Memory B cell (primary cell): ENCODE results near the gene NUS1.
"Not testable (repeated sequence)": the region's sequence is repeated elsewhere in the genome, so short reads cannot be mapped to it uniquely, and the experiment has no call there.

Experiments
- ATAC-seq: fragments of 150-1000 bp; cut with Tn5 transposase; 2 replicates; pipeline ENCODE4 v1.10.0; 2021; ENCODE audit warnings: low read depth, mild to moderate bottlenecking, moderate library complexity
- DNase-seq, 2 donors: peaks; one replicate each; pipeline ENCODE4 v3.0.0; 2022; ENCODE audit warnings: low spot score in 2 of 2
- H3K27ac Mint-ChIP-seq: one replicate; pipeline ENCODE4 v1.8.0; 2022; ENCODE audit warnings: mild to moderate bottlenecking, moderate library complexity, mixed read lengths
- H3K27me3 Mint-ChIP-seq: one replicate; pipeline ENCODE4 v1.8.0; 2022; ENCODE audit warnings: mixed read lengths
- H3K36me3 Mint-ChIP-seq: one replicate; pipeline ENCODE4 v1.8.0; 2022; ENCODE audit warnings: mild to moderate bottlenecking, mixed read lengths
- H3K4me1 Mint-ChIP-seq: one replicate; pipeline ENCODE4 v1.8.0; 2022; ENCODE audit warnings: mixed read lengths
- H3K4me3 Mint-ChIP-seq: one replicate; pipeline ENCODE4 v1.8.0; 2022; ENCODE audit warnings: mild to moderate bottlenecking, moderate library complexity, mixed read lengths
- H3K9me3 Mint-ChIP-seq: one replicate; pipeline ENCODE4 v1.8.0; 2022; ENCODE audit warnings: mixed read lengths

NUS1 gene

DNA sequence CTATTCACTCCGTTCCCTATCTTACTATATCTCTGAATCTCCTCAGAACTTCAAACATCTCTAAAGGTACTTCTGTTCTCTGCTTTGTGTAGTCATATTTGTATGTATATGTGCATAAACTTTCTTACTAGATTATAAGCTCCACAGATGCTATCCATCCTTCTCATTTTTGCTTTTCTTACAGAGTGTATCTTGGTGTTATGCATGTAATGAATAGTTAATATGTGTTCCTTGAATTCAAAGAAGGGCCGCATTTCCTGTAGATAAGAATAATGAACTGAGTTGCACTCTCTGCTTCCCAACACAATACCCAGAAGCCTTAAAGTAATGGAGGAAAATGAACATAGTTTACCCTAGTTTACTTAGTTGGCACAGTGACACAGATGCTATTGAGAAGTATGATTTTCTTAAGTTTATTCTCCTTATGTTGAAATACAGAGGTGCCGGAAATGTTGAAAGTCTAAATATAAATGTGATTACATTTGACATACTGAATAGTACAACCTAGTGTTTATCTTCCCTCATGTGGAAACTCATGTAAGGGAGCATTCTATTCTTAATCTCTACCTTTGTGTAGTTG is 6.0 kb downstream of the NUS1 start:
- Mint-ChIP-seq H3K27me3 (no peaks in the 10 kb centered on the region), H3K36me3 (peaks cover 2% of the 10 kb centered on the region), H3K9me3 (no peaks in the 10 kb centered on the region), H3K4me3 (no peak overlapping the region), H3K27ac (no peak overlapping the region), H3K4me1 (peaks cover 45% of the 10 kb centered on the region)
- ATAC-seq (no peak), DNase-seq (no peak)

DNA sequence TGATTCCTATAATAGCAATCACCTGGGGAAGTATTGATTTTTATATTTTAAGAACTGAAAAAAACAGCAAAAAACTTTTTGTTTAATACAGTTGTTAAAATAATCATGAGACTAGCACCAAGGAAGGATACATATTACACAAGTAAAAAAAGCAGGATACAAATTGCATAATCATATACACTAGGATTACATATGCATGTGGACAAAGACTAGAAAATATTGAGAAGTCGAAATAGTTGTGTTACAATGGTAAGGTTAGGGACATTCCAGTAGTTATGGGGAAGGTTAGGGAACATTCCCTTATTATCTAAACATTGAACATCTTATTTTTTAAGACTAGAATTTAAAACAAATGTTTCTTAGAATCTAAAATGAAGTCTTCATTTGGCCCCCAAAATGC is 9.5 kb downstream of the NUS1 start:
- no peak for DNase-seq
- H3K9me3 Mint-ChIP-seq, result no peaks in the 10 kb centered on the region
- peaks cover 6% of the 10 kb centered on the region for H3K36me3 Mint-ChIP-seq
- no peaks in the 10 kb centered on the region for H3K27me3 Mint-ChIP-seq
- H3K4me1 Mint-ChIP-seq, result peaks cover 37% of the 10 kb centered on the region
- ATAC-seq, result no peak
- H3K27ac Mint-ChIP-seq, result peak overlapping the region; percentile 46
- no peak overlapping the region for H3K4me3 Mint-ChIP-seq

DNA sequence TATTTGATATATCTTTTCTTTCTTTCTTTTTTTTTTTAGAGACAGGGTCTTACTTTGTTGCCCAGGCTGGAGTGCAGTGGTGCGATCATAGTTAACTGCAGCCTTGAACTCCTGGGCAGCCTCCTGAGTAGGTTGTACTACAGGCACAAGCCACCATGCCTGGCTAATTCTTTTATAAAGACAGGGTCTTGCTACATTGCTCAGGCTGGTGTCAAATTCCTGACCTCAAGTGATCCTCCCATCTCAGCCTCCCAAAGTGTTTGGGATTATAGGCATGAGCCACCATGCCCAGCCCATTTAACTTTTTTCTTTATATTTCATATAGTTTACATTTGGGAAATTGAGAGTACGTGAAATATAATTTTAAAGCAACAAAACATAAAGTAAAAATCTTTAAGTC is 10.1 kb downstream of the NUS1 start:
- Mint-ChIP-seq H3K9me3 (no peaks in the 10 kb centered on the region), H3K4me3 (no peak overlapping the region), H3K27me3 (no peaks in the 10 kb centered on the region), H3K4me1 (peaks cover 34% of the 10 kb centered on the region), H3K27ac (no peak overlapping the region), H3K36me3 (peaks cover 6% of the 10 kb centered on the region)
- DNase-seq (no peak), ATAC-seq (no peak)

DNA sequence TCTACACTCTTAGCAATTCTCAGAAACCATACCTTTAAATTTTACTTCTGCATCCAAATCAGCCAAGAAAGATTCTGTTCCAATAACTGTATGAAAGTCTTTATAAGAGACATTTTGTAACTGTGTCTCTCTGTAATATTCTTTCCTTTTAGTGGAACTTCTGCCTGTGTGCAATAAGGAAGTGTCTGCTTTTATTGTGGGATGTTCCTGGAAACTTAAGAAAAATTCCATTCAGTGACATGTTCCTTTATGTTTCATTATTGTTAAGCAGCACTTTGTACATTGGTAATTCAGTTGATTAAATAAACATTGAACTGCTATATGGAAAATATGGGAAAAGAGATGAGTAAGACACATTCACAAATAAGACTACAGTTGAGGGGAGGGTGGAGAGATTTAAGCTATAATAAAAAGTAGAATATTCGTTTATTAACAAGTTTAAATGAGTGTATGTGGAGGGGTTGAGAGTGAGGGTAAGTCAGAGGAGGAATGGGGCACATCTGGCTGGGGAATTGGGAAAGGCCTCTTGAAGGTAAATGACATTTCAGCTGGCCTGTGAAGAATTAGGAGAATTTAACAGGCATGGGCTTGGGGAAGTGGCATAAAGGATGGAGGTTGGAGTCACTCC is 11.9 kb downstream of the NUS1 start:
- DNase-seq, result no peak
- no peaks in the 10 kb centered on the region for H3K9me3 Mint-ChIP-seq

DNA sequence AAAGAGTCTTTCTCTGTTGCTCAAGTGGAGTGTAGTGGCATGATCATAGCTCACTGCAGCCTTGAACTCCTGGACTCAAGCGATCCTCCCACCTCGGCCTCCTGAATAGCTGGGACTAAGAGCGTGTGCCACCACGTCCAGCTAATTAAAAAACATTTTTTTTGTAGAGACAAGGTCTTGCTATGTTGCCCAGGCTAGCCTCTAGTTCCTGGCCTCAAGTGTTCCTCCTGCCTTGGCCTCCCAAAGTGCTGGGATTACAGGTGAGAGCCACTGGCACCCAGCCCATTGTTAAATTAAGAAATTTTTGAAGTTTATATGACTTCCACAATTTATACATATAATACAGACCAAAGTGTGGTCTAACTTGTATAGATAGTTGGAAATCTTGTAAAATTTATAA is 14.3 kb downstream of the NUS1 start:
- not testable (repeated sequence) for H3K27ac Mint-ChIP-seq, DNase-seq, H3K9me3 Mint-ChIP-seq, ATAC-seq, H3K27me3 Mint-ChIP-seq, H3K4me3 Mint-ChIP-seq
- Mint-ChIP-seq H3K4me1 (peaks cover 24% of the 10 kb centered on the region), H3K36me3 (peaks cover 18% of the 10 kb centered on the region)

More for the DNA sequence above, 11.9 kb downstream of the NUS1 start:
- H3K27me3 Mint-ChIP-seq, result no peaks in the 10 kb centered on the region
- H3K36me3 Mint-ChIP-seq, result peaks cover 11% of the 10 kb centered on the region
- no peak overlapping the region for H3K27ac Mint-ChIP-seq
- H3K4me3 Mint-ChIP-seq, result no peak overlapping the region
- peaks cover 33% of the 10 kb centered on the region for H3K4me1 Mint-ChIP-seq
- no peak for ATAC-seq

DNA sequence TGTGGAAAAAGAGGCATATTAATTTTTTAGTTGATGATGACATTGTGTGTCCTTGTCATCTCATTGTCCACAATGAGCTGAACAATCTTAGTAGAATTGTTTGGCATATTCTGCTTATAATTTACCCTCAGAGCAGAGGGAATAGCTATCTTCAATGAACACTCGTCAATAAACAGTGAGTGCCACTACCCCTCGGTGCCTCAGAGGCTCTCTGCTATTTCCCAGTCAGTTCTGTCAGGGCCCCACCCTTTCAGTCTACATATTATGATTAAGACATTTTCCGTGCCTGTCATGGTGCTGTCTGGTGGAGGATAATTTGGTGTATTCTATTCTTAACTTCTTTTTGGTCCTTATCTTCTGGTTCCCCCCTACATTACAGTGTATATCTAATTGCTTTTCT is 31.2 kb downstream of the NUS1 start:
- H3K27ac Mint-ChIP-seq, result peak overlapping the region; percentile 56
- peaks cover 14% of the 10 kb centered on the region for H3K36me3 Mint-ChIP-seq
- no peak overlapping the region for H3K4me3 Mint-ChIP-seq
- H3K4me1 Mint-ChIP-seq, result peaks cover 6% of the 10 kb centered on the region
- ATAC-seq (no peak), DNase-seq (no peak)
- no peaks in the 10 kb centered on the region for H3K9me3 Mint-ChIP-seq
- no peaks in the 10 kb centered on the region for H3K27me3 Mint-ChIP-seq

DNA sequence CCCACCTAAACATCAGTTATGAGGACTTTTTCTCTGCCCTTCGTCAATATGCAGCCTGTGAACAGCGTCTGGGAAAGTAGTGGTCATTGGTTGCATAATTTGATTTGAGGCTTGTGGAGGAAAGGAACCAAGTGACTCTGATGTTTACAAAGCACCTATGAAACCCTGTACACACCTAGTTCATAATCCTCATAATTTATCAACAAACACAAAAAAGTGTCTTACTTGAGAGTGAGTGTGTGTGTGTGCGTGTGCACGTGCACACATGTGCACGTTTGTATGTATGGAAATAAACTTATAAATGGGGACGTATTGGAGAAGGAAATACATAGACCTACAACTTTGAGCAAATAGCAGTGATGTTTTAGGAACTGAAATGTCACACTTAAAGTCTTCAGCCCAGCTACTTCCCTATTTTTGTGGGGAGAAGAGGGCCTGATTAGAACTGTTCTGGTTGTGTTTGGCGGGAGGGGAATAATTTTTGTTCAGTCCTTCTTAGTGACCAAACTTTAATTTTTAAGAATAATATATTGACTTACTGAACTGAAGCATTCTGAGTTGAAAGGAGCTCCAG is 31.8 kb downstream of the NUS1 start:
- H3K36me3 Mint-ChIP-seq, result peaks cover 13% of the 10 kb centered on the region
- H3K4me1 Mint-ChIP-seq, H3K27me3 Mint-ChIP-seq, DNase-seq, H3K9me3 Mint-ChIP-seq, H3K4me3 Mint-ChIP-seq: not testable (repeated sequence)
- peak; percentile 70 for ATAC-seq
- H3K27ac Mint-ChIP-seq, result peak overlapping the region; percentile 56

DNA sequence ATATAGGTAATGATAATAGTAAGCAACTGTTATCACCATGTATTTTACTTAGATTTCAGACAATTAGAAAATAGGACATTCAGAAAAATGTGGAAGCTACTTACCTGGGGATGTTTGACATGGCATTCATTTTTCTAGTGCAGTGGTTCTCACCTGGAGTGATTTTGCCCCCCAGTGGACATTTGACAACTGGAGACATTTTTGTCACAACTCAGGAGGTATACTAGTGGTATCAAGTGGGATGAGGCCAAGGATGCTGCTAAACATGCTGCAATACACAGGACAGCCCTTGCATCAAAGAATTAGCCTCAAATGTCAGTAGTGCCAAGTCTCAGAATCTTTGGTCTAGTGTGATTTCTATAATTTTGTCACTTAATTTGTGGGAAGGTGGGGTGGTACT is 36.1 kb downstream of the NUS1 start:
- H3K27ac Mint-ChIP-seq, result no peak overlapping the region
- peaks cover 10% of the 10 kb centered on the region for H3K36me3 Mint-ChIP-seq
- peaks cover 1% of the 10 kb centered on the region for H3K9me3 Mint-ChIP-seq
- DNase-seq (no peak), ATAC-seq (no peak)
- H3K4me1 Mint-ChIP-seq, result peaks cover 6% of the 10 kb centered on the region
- no peaks in the 10 kb centered on the region for H3K27me3 Mint-ChIP-seq
- no peak overlapping the region for H3K4me3 Mint-ChIP-seq

DNA sequence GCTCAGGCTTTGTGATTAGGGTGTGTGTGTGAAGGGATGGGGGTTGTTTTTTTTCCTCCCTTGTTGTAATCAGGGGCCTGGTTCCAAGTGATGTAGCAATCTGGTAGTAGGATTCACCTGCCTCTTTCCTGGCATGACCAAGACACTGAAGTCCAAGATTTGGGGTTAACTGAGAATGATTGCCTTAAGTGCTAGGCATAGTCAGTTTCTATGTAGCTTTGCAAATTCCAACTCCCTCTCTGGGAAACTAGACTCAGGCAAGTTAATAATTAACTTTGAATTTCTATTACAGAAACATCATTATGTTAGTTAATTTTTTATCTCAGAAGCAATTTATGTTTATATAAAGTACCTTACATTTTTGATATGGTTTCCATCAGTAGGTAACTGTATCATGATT is 43.6 kb downstream of the NUS1 start:
- no peaks in the 10 kb centered on the region for H3K4me1 Mint-ChIP-seq
- H3K36me3 Mint-ChIP-seq, result no peaks in the 10 kb centered on the region
- no peaks in the 10 kb centered on the region for H3K27me3 Mint-ChIP-seq
- DNase-seq (no peak), ATAC-seq (no peak)
- H3K4me3 Mint-ChIP-seq, result no peak overlapping the region
- H3K27ac Mint-ChIP-seq, result no peak overlapping the region
- peaks cover 5% of the 10 kb centered on the region for H3K9me3 Mint-ChIP-seq

DNA sequence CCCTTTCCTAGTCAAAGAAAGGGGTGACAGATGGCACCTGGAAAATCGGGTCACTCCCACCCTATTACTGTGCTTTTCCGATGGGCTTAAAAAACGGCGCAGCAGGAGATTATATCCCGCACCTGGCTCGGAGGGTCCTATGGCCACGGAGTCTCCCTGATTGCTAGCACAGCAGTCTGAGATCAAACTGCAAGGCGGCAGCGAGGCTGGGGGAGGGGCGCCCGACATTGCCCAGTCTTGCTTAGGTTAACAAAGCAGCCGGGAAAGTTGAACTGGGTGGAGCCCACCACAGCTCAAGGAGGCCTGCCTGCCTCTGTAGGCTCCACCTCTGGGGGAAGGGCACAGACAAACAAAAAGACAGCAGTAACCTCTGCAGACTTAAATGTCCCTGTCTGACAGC is 46.3 kb downstream of the NUS1 start:
- not testable (repeated sequence) for H3K27ac Mint-ChIP-seq, H3K36me3 Mint-ChIP-seq, H3K27me3 Mint-ChIP-seq, H3K9me3 Mint-ChIP-seq, ATAC-seq, H3K4me1 Mint-ChIP-seq, DNase-seq, H3K4me3 Mint-ChIP-seq

DNA sequence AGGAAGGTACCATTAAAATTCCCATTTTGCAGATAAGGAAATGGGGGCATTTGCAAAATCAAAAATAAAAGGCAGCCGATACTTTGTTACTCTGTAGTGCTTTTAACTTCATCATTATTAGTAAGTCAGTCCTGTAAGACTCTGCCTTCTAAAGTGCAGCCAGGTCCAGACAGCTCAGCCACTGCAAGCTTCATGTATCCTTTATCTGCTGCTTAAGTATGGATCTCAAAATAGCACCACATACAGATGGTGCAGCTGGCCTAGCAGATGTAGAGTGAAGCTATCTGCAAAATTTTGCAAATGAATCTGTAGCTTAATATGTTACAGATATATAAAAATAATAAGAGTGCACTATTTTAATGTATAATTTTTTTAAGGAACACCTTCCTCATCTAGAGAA is 53.4 kb downstream of the NUS1 start:
- no peak for ATAC-seq
- no peaks in the 10 kb centered on the region for H3K4me1 Mint-ChIP-seq
- H3K36me3 Mint-ChIP-seq, result no peaks in the 10 kb centered on the region

DNA sequence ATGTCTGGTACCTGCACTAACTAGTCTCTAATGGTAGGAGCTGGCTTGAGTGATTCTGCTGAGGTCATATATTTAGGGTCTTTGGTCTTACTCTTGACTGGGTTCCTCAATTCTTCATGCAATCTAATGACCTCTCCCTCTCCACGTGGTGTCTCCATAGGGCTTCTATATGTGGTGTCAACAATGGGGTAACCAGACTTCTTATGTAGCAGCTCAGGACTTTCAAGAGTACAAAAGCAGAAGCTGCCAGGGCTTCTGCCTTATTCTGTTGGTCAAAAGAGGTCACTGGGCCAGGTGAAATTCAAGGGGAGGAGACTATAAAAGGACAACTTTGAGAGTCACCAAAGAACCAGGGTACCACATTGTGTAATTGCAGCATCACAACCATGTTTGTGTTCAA is 54.3 kb downstream of the NUS1 start:
- ATAC-seq (no peak), DNase-seq (no peak)
- H3K4me1 Mint-ChIP-seq, result no peaks in the 10 kb centered on the region
- peaks cover 3% of the 10 kb centered on the region for H3K27me3 Mint-ChIP-seq
- no peak overlapping the region for H3K4me3 Mint-ChIP-seq
- H3K27ac Mint-ChIP-seq, result no peak overlapping the region
- H3K36me3 Mint-ChIP-seq, result no peaks in the 10 kb centered on the region
- H3K9me3 Mint-ChIP-seq, result no peaks in the 10 kb centered on the region

More for the DNA sequence above, 53.4 kb downstream of the NUS1 start:
- peaks cover 1% of the 10 kb centered on the region for H3K27me3 Mint-ChIP-seq
- DNase-seq, result no peak
- H3K9me3 Mint-ChIP-seq, result no peaks in the 10 kb centered on the region
- no peak overlapping the region for H3K27ac Mint-ChIP-seq
- no peak overlapping the region for H3K4me3 Mint-ChIP-seq

DNA sequence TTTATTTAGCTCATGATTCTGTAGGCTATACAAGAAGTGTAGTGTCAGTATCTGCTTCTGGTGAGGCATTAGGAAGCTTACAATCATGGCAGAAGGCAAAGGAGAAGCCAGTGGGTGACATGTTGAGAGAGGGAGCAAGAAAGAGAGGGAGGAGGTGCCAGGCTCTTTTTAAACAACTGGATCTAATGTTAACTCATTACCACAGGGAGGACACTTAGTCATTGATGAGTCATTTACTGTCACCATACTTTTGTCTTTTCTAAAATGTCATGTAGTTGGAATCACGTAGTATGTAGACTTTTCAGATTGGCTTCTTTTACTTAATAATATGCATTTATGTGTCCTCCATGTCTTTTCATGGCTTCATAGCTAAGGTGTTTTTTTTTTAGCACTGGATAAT is 58.1 kb downstream of the NUS1 start:
- Mint-ChIP-seq H3K4me1 (no peaks in the 10 kb centered on the region), H3K27me3 (peaks cover 10% of the 10 kb centered on the region), H3K27ac (no peak overlapping the region), H3K36me3 (no peaks in the 10 kb centered on the region), H3K4me3 (no peak overlapping the region), H3K9me3 (peaks cover 4% of the 10 kb centered on the region)
- DNase-seq (no peak), ATAC-seq (no peak)

DNA sequence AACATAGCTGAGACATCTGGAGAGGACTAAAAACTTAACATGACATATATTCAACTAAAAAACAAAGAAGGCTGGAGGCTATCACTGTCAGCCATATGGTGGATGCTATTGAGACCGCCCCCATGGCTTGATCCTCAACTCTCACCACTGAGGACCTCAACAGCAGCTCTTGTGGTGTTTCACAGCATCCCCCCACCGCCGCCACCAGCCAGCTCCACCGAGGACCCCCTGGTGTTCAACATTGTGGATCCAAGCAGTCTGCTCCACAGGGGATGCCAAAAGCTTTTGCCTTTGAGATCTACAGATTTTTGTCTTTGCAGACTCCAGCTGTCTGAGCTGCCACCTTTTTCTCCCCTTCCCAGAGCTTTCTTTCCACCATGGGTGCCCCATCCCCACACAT is 64.6 kb downstream of the NUS1 start:
- Mint-ChIP-seq H3K9me3 (peaks cover 12% of the 10 kb centered on the region), H3K27ac (no peak overlapping the region), H3K4me1 (no peaks in the 10 kb centered on the region), H3K27me3 (peaks cover 10% of the 10 kb centered on the region), H3K36me3 (peaks cover 4% of the 10 kb centered on the region), H3K4me3 (no peak overlapping the region)
- DNase-seq (no peak), ATAC-seq (no peak)

DNA sequence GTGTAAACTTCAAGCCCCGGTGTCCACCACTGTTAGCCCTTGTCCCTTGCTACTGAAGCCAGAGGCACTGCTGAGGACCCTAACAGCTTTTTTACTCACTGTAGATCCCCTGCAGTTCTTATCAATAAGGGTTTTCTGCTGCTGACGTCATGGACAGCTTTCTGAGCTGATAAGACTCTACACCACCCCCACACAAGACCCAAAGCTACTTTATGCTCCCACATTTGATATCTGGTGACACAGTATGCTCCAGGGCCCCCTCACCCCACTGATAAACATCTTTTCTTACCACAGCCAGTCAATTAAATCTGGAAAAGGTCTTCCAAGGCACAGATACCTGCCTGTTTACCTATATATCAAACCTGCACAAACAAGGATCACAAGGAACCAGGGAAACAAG is 65.3 kb downstream of the NUS1 start:
- no peak for DNase-seq
- Mint-ChIP-seq H3K4me1 (no peaks in the 10 kb centered on the region), H3K9me3 (peaks cover 12% of the 10 kb centered on the region), H3K4me3 (no peak overlapping the region), H3K36me3 (peaks cover 4% of the 10 kb centered on the region), H3K27me3 (peaks cover 10% of the 10 kb centered on the region), H3K27ac (no peak overlapping the region)
- no peak for ATAC-seq
